Kasumi-1 (cell line): ENCODE results near the gene NDFIP2.
A peak's percentile ranks its signal among the peaks of the same experiment; 100 is the strongest.

Experiments
- DNase-seq, 2 experiments: peaks; one replicate each; lab custom pipeline; 2025; lab: John Stamatoyannopoulos, UW

Gene NDFIP2

GRCh38 chr13:79480954-79481684, at the start of gene NDFIP2:
NDFIP2 (plus strand) TSS chr13:79481155; CDS start chr13:79481204, 49 bp downstream.
- DNase-seq, result peak; percentile 47 to 66

GRCh38 chr13:79432086-79432485, 48.9 kb upstream of the NDFIP2 start:
- DNase-seq, result no peak

- DNase-seq, result no peak
These were observed 48.0 kb upstream of the NDFIP2 start for GRCh38 chr13:79432992-79433391.

GRCh38 chr13:79434556-79434955, 46.4 kb upstream of the NDFIP2 start:
- DNase-seq, result no peak

- DNase-seq, result no peak
These were observed 45.4 kb upstream of the NDFIP2 start for GRCh38 chr13:79435561-79435990.

- DNase-seq, result no peak
These were observed 41.7 kb upstream of the NDFIP2 start for GRCh38 chr13:79439275-79439674.

GRCh38 chr13:79440958-79441528, 39.9 kb upstream of the NDFIP2 start:
- no peak for DNase-seq

GRCh38 chr13:79442221-79442620, 38.7 kb upstream of the NDFIP2 start:
- DNase-seq, result no peak

GRCh38 chr13:79442706-79443105, 38.2 kb upstream of the NDFIP2 start:
- no peak for DNase-seq

GRCh38 chr13:79445968-79446645, 34.8 kb upstream of the NDFIP2 start:
- no peak for DNase-seq

GRCh38 chr13:79447141-79447540, 33.8 kb upstream of the NDFIP2 start:
- DNase-seq, result no peak

GRCh38 chr13:79447741-79448140, 33.2 kb upstream of the NDFIP2 start:
- DNase-seq, result no peak

- peak; percentile 64 to 79 for DNase-seq
These were observed 32.5 kb upstream of the NDFIP2 start for GRCh38 chr13:79448413-79448812.

GRCh38 chr13:79450110-79450509, 30.8 kb upstream of the NDFIP2 start:
- DNase-seq, result no peak

GRCh38 chr13:79451500-79451962, 29.4 kb upstream of the NDFIP2 start:
- peak; percentile 87 to 91 for DNase-seq

GRCh38 chr13:79452239-79452913, 28.6 kb upstream of the NDFIP2 start:
- no peak for DNase-seq

- DNase-seq, result no peak
These were observed 25.6 kb upstream of the NDFIP2 start for GRCh38 chr13:79455331-79455730.

- no peak for DNase-seq
These were observed 24.9 kb upstream of the NDFIP2 start for GRCh38 chr13:79456051-79456450.

- DNase-seq, result no peak
These were observed 24.1 kb upstream of the NDFIP2 start for GRCh38 chr13:79456656-79457365.

GRCh38 chr13:79457390-79457789, 23.6 kb upstream of the NDFIP2 start:
- DNase-seq, result no peak

GRCh38 chr13:79457948-79458347, 23.0 kb upstream of the NDFIP2 start:
- no peak for DNase-seq

GRCh38 chr13:79458436-79458835, 22.5 kb upstream of the NDFIP2 start:
- no peak for DNase-seq
